ENCODE measurements around the gene KREMEN2. TPM values are rescaled to one million over a fixed set of nuclear protein-coding genes. Genes with fewer than 3 reads are reported as not detected.

Gene KREMEN2
- total and polyA plus RNA-seq, 9 of the 15 experiments (the other 6 are each of a cell fraction or from before 2014, with no cell fraction given): 0.04 to 7.7 (median 1.5) TPM; not detected in 1

- TF ChIP-seq ZKSCAN3 (CRISPR knock-in tag; IDR thresholded peaks at IDR 0.05): no peak
- TF ChIP-seq RNF219 (CRISPR knock-in tag; IDR thresholded peaks at IDR 0.05): no peak
- TF ChIP-seq ZBTB5 (IDR thresholded peaks at IDR 0.05): no peak
- TF ChIP-seq BACH1 (tag; IDR thresholded peaks at IDR 0.05): no peak
- no peak for TF ChIP-seq NR1H2 (CRISPR knock-in tag; IDR thresholded peaks at IDR 0.05)
- no peak for TF ChIP-seq ATF2 (CRISPR knock-in tag; IDR thresholded peaks at IDR 0.05)
- no peak for TF ChIP-seq CHD7 (IDR thresholded peaks at IDR 0.05; ENCODE audit: low read depth, low read length)
- TF ChIP-seq VEZF1 (CRISPR knock-in tag; IDR thresholded peaks at IDR 0.05): peak; percentile 80
- no peak for TF ChIP-seq MEIS2 (IDR thresholded peaks at IDR 0.05; ENCODE audit: partially characterized antibody)
Observed at GRCh38 chr16:3004781-3005284, 40.8 kb downstream of the KREMEN2 start (continued).

Measured in K562 (cell line).